Breast epithelium (tissue), 3 donors: ENCODE measurements around the gene CDC20.

Experiments used
- CTCF ChIP-seq, 3 donors: fragments of 450-650 bp; IDR thresholded peaks; one replicate each; pipeline ENCODE4 v1.5.1; 2016 to 2017; ENCODE audit warnings: antibody characterized with exemption in 3 of 3, mild to moderate bottlenecking in 3 of 3, moderate library complexity in 3 of 3
- POLR2A ChIP-seq: fragments of 450-650 bp; IDR thresholded peaks from one replicate; pipeline ENCODE4 v1.6.1; 2016; ENCODE audit warnings: antibody characterized with exemption, mild to moderate bottlenecking, moderate library complexity
- POLR2AphosphoS5 ChIP-seq, 3 donors: sonication (generic); formaldehyde crosslinking; IDR thresholded peaks; one replicate each; pipeline ENCODE4 v1.6.1; 2017; ENCODE audit warnings: antibody characterized with exemption in 3 of 3

GRCh38 chr1:43367904-43368645, 9.3 kb downstream of the CDC20 start, which contains the start of gene ELOVL1:
- peak in 1 of 3 donors; percentile 18 for TF ChIP-seq CTCF (IDR thresholded peaks at IDR 0.05)
- peak; percentile 27 to 52 (median 49) for TF ChIP-seq POLR2AphosphoS5 (IDR thresholded peaks at IDR 0.05)
- TF ChIP-seq POLR2A: peak; percentile 38
